ENCODE results near the gene CDX1.
A peak's percentile ranks its signal among the peaks of the same experiment; 100 is the strongest.

Gene CDX1

GRCh38 chr5:150132740-150133139, 33.8 kb upstream of the CDX1 start:
- TF ChIP-seq CTCF (conservative IDR thresholded peaks at IDR 0.05): no peak
- no peak overlapping the region for H3K27ac ChIP-seq

DNA sequence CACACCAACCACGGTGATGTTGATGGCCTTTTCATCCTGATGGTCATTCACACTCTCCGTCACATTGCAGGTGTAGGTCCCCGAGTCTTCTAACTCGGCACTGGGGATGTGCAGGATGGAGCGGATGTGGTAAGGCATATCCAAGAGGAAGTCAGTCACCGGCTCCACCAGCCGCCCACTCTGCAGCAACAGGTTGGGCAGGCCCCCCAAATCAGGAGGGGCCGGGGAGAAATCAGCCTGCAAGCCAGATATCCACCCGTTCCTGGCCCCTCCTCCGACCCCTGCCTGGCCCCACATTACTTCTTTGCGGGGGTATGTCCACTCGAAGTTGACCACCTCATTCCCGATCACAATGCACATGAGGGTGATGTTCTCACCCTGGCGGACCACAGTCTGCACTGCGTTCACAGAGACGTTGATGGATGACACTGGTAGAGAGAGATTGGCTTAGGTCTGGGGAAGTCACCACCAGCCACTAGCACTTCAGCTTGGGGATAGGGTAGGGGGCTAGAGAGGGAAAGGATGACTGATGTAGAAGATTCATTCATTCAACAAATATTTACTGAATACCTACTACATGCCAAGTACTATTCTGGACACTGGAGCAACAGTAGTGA, 32.9 kb upstream of the CDX1 start:
- H3K27ac ChIP-seq: no peak overlapping the region
- no peak for TF ChIP-seq CTCF (conservative IDR thresholded peaks at IDR 0.05)

DNA sequence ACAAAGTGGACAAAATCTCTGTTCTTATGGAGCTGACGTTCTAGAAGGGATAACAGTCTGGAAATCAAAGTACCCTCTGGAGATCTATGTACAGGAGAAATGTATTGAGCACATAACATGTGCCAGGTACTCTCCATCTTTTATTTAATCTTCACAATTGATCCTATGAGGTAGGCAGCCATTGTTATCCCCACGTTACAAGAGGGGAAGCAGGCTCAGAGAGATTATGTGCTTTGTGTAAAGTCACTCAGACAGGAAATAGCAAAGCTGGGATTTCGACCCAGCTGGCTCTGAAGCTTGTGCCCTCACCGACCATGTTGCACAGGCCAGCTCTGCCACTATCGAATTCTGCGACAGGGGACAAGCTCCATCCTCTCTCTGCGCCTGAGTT, 32.4 kb upstream of the CDX1 start:
- no peak overlapping the region for H3K27ac ChIP-seq
- TF ChIP-seq CTCF (conservative IDR thresholded peaks at IDR 0.05): no peak

DNA sequence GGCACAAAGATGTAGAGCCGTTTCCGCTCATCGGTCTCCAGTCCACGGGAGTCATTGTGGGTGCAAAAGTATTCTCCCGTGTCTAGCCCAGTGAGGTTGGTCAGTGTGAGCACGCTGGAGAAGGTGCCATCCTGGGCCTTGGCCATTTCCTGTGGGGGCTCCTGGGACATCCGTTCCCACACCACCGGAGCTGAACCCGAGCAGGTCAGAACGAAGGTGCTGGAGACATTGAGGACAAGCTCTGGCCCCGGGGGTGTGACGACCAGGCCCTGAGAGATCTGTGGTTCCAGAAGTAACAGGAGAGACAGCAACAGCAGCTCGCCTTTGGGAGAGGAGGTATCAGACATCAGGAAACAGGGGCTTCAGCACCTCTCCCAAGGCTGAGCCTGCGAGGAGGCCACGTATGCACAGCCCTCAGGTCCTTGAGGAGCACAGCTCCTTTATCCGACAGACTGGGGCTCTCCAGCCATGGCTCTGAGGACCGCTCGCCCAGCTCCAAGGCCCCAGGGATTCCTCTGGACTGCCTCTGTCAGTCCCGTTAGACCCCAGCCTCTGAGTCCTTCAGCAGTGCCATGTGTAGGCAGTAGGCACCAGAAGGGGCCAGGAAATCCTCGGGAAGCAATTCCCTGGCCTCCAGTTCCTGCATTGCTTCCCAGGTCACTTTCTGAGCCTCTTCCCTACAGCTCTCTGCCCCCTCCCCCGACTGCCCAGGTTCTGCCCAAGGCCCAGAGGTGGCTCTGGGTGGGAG, 30.8 kb upstream of the CDX1 start:
- H3K27ac ChIP-seq: no peak overlapping the region
- no peak for TF ChIP-seq CTCF (conservative IDR thresholded peaks at IDR 0.05)

GRCh38 chr5:150136305-150137167, 30.0 kb upstream of the CDX1 start:
- TF ChIP-seq CTCF (conservative IDR thresholded peaks at IDR 0.05): no peak

GRCh38 chr5:150137168-150137957, 29.2 kb upstream of the CDX1 start:
- no peak for TF ChIP-seq CTCF (conservative IDR thresholded peaks at IDR 0.05)
- peak overlapping the region; percentile 82 for H3K27ac ChIP-seq

More at GRCh38 chr5:150136305-150137167, 30.0 kb upstream of the CDX1 start:
- peak overlapping the region; percentile 82 for H3K27ac ChIP-seq
